ENCODE results near the gene UIMC1.
A peak's percentile ranks its signal among the peaks of the same experiment; 100 is the strongest.
"Not testable (repeated sequence)": the region's sequence is repeated elsewhere in the genome, so short reads cannot be mapped to it uniquely, and the experiment has no call there.

Gene UIMC1

GRCh38 chr5:177006265-177006972 is at the start of gene UIMC1:
Gene UIMC1, minus strand, starts transcription at chr5:177006779. Its CDS starts 24,164 bp downstream, at chr5:176982615.
- peak; percentile 82 for DNase-seq (ENCODE audit: low read depth, low spot score)

DNA sequence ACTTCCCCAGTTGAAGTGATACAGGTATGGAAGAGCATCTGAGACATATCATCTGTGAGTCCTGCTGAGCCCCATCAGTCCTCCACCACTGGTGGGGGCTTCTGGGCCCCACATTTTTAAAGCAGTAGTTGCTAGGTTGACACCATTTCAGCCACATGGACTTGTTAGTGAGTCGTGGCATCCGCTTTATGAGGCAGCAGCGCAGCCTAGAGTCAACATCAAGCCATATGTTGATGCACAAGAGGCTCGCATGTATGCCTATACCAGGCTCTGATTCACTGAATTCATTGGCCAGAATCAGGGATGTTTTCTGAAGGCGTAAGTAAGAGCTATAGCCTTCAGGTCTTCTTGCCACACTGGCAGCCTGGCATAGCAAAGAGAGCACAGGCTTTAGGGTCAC is 42.7 kb upstream of the UIMC1 start:
- no peak for DNase-seq (ENCODE audit: low read depth, low spot score)

DNA sequence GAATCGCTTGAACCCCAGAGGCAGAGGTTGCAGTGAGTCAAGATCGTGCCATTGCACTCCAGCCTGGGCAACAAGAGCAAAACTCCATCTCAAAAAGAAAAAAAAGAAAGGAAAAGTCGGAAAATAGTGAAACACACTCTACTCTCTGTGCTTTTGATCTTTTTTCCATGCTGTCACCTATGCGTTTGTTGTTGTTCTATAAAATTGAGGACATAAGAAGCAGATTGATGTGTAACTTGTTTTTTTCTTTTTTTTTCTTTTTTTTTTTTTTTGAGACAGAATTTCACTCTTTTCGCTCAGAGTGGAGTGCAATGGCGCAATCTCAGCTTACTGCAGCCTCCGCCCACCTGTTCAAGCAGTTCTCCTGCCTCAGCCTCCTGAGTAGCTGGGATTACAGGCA is 42.0 kb upstream of the UIMC1 start:
- not testable (repeated sequence) for DNase-seq (ENCODE audit: low read depth, low spot score)

DNA sequence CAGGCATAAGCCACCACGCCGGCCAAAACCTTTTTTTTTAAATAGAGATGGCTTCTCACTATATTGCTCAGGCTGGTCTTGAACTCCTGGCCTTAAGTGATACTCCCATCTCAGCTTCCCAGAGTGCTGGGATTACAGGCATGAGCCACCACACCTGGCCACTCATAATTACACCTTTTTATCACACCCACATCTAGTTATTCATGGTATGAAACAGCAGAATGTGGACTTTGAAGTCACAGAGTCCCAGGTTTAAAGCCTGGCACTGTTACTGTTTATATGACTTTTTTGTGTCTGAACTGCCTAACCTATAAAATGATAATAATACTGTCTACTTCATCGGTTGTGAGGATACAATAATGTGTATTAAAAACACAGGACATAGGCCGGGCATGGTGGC is 39.1 kb upstream of the UIMC1 start:
- DNase-seq (ENCODE audit: low read depth, low spot score): no peak

DNA sequence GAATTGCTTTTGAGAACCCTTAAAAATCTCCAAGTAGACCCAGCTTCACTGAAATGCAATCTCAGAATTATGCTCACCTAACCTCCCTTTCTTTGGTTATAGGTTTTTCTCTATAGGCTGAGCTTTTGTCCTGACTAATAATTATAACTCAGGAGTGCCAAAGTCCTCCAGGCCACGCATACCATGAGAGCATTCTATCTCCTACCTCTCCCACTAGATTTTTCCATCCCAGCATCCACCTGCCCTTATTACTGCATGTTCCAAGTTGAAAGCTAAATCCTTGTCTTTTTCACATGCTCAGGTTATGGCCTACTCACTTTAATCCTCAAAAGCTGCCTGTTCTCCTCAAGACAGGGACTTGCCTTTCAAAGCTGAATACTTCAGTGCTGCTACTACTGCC is 38.1 kb upstream of the UIMC1 start:
- DNase-seq (ENCODE audit: low read depth, low spot score): no peak

GRCh38 chr5:177043958-177044357 is 37.4 kb upstream of the UIMC1 start:
- no peak for DNase-seq (ENCODE audit: low read depth, low spot score)

GRCh38 chr5:177043114-177043513 is 36.5 kb upstream of the UIMC1 start:
- DNase-seq (ENCODE audit: low read depth, low spot score): no peak

DNA sequence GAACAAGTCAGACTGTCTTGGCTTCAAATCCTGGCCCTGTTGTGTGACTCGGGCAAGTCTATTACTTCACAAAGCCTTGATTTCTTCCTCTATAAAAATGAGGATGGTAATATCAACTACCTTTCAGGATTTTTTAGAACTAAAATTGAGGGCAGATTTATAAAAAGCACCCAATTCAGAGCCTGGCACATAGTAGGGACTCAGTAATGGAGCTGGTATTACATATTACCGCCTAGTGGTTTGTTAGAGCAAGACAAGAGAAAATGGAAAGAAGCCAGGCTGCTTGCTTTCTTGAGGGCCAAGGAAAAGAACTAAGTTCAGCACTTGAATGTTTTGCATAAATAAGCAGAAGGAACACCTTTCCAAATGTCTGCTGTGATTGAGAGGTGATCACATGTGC is 35.4 kb upstream of the UIMC1 start:
- DNase-seq (ENCODE audit: low read depth, low spot score): no peak

- no peak for DNase-seq (ENCODE audit: low read depth, low spot score)
Measured at GRCh38 chr5:177040814-177041420, 34.3 kb upstream of the UIMC1 start.

DNA sequence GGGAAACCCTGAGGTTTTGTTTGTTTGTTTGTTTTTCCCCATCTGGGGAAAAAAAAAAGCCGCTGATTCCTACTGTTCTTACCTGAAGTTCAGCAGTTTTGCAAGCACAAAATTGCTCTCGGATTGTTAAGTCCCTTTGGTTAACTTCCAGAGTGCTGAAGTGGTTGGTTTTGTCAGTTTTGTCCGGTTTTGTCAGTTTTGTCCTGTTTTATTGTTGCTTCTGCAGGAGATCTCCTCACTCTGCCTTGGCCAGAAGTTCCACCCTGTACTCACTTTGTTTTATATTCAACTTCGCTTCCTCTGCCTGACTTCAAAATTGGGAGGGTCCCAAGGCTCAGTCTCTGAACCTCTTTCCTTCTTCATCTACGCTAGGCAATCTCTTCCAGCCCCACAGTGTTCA is 30.3 kb upstream of the UIMC1 start:
- no peak for DNase-seq (ENCODE audit: low read depth, low spot score)

DNA sequence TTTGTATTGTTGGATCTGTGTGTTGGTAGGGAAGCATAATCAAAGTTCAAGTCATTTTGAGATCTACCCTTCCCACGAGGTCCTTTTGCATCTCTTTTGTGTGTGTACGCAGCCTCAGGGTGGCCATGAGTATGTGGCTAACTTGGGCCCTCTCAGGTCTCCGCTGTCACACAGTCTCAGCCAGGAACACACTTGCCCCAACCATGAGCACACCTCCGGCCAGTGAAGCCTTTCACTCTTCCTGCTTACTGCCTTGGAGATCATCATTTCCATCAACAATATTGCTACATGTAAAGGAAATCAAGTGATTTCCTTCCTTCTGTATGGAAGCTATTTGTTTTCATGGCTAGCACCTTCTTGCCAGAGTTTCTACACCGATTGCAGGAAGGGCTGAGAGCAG is 29.9 kb upstream of the UIMC1 start:
- DNase-seq (ENCODE audit: low read depth, low spot score): no peak

DNA sequence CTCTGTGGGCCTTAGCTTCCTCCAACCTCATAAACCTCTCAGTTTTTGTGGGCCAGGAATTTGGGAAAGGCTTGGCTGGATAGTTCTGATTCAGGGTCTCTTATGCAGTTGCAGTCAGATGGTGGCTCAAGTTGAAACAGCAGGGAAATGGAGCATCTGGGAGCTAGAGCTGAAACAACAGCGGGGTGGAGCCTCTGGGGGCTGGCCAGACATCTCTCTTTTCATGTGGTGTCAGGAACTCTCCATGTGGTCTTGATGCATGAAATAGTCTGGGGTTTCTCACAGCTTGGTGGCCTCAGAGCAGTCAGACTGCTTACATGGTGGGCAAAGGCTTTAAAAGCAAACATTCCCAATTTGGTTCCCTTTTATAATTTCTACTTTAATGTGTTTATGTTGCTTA is 29.4 kb upstream of the UIMC1 start:
- no peak for DNase-seq (ENCODE audit: low read depth, low spot score)

DNA sequence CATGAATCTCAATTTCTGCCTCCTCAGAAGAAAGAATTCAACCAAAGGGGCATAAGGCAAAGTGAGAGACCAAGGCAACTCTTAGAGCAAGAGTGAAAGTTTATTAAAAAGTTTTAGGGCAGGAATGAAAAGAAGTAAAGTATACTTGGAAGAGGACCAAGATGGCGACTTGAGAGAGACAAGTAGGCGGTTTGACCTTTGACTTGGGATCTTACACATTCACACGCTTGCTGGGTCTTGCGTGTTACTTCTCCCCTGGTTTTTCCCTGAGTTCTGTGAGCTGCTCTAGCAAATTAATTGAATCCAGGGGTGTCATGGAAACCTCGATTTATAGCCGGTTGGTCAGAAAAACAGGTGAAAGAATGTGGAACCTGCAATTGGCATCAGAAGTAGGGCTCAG is 22.9 kb upstream of the UIMC1 start:
- DNase-seq (ENCODE audit: low read depth, low spot score): no peak

GRCh38 chr5:177027665-177028064 is 21.1 kb upstream of the UIMC1 start:
- DNase-seq (ENCODE audit: low read depth, low spot score): no peak

- no peak for DNase-seq (ENCODE audit: low read depth, low spot score)
Measured at GRCh38 chr5:177025101-177025601, 18.6 kb upstream of the UIMC1 start.

- DNase-seq (ENCODE audit: low read depth, low spot score): no peak
Measured at GRCh38 chr5:177024559-177024958, 18.0 kb upstream of the UIMC1 start.

GRCh38 chr5:177023303-177023664 is 16.7 kb upstream of the UIMC1 start:
- DNase-seq (ENCODE audit: low read depth, low spot score): no peak

GRCh38 chr5:177022386-177023302 is 16.1 kb upstream of the UIMC1 start, which contains the start of gene ZNF346:
Gene ZNF346, plus strand, starts transcription at chr5:177022696. Its CDS starts 43 bp downstream, at chr5:177022739.
- DNase-seq (ENCODE audit: low read depth, low spot score): peak; percentile 74

GRCh38 chr5:177020033-177020432 is 13.5 kb upstream of the UIMC1 start:
- no peak for DNase-seq (ENCODE audit: low read depth, low spot score)

- no peak for DNase-seq (ENCODE audit: low read depth, low spot score)
Measured at GRCh38 chr5:177018341-177018740, 11.8 kb upstream of the UIMC1 start.

- DNase-seq (ENCODE audit: low read depth, low spot score): no peak
Measured at GRCh38 chr5:177015156-177015555, 8.6 kb upstream of the UIMC1 start.

DNA sequence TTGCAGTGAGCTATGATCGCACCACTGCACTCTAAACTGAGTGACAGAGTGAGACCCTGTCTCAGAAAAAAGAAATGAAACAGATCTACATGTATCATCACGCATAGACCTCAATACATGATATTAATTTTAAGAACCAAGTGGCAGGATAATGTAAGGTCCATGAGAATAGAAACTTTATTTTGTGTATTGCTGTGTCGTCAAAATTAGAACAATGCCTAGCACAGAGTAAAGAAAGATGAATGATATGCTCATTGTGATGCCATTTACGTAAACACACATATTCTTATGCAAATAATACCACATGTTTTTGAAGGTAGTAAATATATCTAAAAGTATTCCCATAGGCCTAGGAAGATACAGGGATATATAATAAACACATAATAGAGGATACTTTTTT is 3.6 kb upstream of the UIMC1 start:
- no peak for DNase-seq (ENCODE audit: low read depth, low spot score)
